Endothelial cell of umbilical vein (primary cell): ENCODE measurements around the gene GAK. TPM values are rescaled to one million over a fixed set of nuclear protein-coding genes. Genes with fewer than 3 reads are reported as not detected.

Experiments
- BruUV-seq: library from RNA; stranded (reverse); fragments of 400-500 nt; replicated peaks from 2 replicates; lab custom pipeline; 2021; lab: Mats Ljungman, UMichigan
- CTCF ChIA-PET: fragments of 300-600, 350-600 bp; sonication (Branson Sonifier 250); formaldehyde crosslinking; loops from one replicate; lab custom pipeline; 2021; ENCODE audit warnings: antibody characterized with exemption, inconsistent platforms; lab: Charles Lee
- POLR2A ChIA-PET: fragments of 300-600, 350-600 bp; sonication (Branson Sonifier 250); formaldehyde crosslinking; loops from one replicate; lab custom pipeline; 2021; ENCODE audit warnings: antibody characterized with exemption, inconsistent platforms; lab: Charles Lee
- DNase-seq: peaks from one replicate; pipeline ENCODE4 v3.0.0-alpha.2; 2011; ENCODE audit warnings: low read depth, low spot score
- FAIRE-seq: peaks from 2 replicates; lab custom pipeline; 2011; peaks lifted over from hg19 to GRCh38; lab: Jason Lieb, UNC
- H2AFZ ChIP-seq: 2 replicates; pipeline ENCODE4 v1.6.0; 2012; ENCODE audit warnings: low read depth, low read length, control low read depth, inconsistent platforms
- H3K27ac ChIP-seq: 2 replicates; pipeline ENCODE4 v1.5.1; 2011; ENCODE audit warnings: low read depth, mild to moderate bottlenecking, control low read depth, low read length, moderate library complexity; ENCODE audit not compliant: insufficient read depth
- H3K27me3 ChIP-seq, 2 experiments: 2 replicates each; pipeline versions ENCODE4 v1.6.0 to v1.6.1; 2011; ENCODE audit warnings: low read length in 2 of 2, mixed read lengths in 1 of 2; ENCODE audit not compliant: control insufficient read depth in 2 of 2, insufficient read depth in 2 of 2
- H3K36me3 ChIP-seq, 2 experiments: 2 replicates in 1 of 2; 3 replicates in 1 of 2; pipeline ENCODE4 v1.5.1; 2011; ENCODE audit warnings: low read length in 2 of 2, mild to moderate bottlenecking in 1 of 2, moderate library complexity in 1 of 2; ENCODE audit not compliant: control insufficient read depth in 2 of 2, insufficient read depth in 2 of 2; ENCODE audit errors: extremely low read depth in 1 of 2
- H3K4me1 ChIP-seq: 3 replicates; pipeline ENCODE4 v1.5.1; 2011; ENCODE audit warnings: mild to moderate bottlenecking, low read length; ENCODE audit not compliant: control insufficient read depth, insufficient read depth; ENCODE audit errors: extremely low read depth
- H3K4me2 ChIP-seq: 2 replicates; pipeline ENCODE4 v1.6.1; 2011; ENCODE audit warnings: low read length, control low read depth, mixed read lengths; ENCODE audit not compliant: insufficient read depth
- H3K4me3 ChIP-seq, 3 experiments: fragments of 200-600 bp in 1 of 3; sonication (generic), shearing (Covaris generic) in 1 of 3; replicated peaks in 1 of 3; 2 replicates each; pipeline ENCODE4 v1.5.1; 2011 to 2016; ENCODE audit warnings: control low read depth in 3 of 3, low read length in 3 of 3, mild to moderate bottlenecking in 2 of 3, inconsistent platforms in 1 of 3, low read depth in 1 of 3, moderate library complexity in 1 of 3; ENCODE audit not compliant: insufficient read depth in 1 of 3
- H3K79me2 ChIP-seq: 2 replicates; pipeline ENCODE4 v1.6.0; 2012; ENCODE audit warnings: low read length, inconsistent platforms; ENCODE audit not compliant: control insufficient read depth, insufficient read depth
- H3K9ac ChIP-seq: replicated peaks from 2 replicates; pipeline ENCODE3; 2011; ENCODE audit warnings: low read length, control low read depth; ENCODE audit not compliant: insufficient read depth; ENCODE audit errors: extremely low read depth
- H3K9me1 ChIP-seq: replicated peaks from 3 replicates; pipeline ENCODE4 v1.6.0; 2011; ENCODE audit warnings: mild to moderate bottlenecking, low read length; ENCODE audit not compliant: control insufficient read depth, insufficient read depth; ENCODE audit errors: extremely low read depth
- H3K9me3 ChIP-seq: replicated peaks from 2 replicates; pipeline ENCODE4 v1.5.1; 2012; ENCODE audit warnings: low read length, inconsistent platforms; ENCODE audit not compliant: control insufficient read depth, insufficient read depth
- H4K20me1 ChIP-seq: replicated peaks from 2 replicates; pipeline ENCODE3; 2011; ENCODE audit warnings: mild to moderate bottlenecking, low read length; ENCODE audit not compliant: control insufficient read depth, insufficient read depth; ENCODE audit errors: extremely low read depth
- CTCF ChIP-seq, 2 donors: IDR thresholded peaks; 1 replicate in 1 of 2; 2 replicates in 1 of 2; pipeline ENCODE4 v1.5.1; 2011; ENCODE audit warnings: low read length in 2 of 2, mild to moderate bottlenecking in 2 of 2, moderate library complexity in 2 of 2, control low read depth in 1 of 2, inconsistent platforms in 1 of 2, low read depth in 1 of 2; ENCODE audit not compliant: insufficient read depth in 1 of 2; ENCODE audit errors: extremely low read depth in 1 of 2
- EZH2 ChIP-seq: IDR thresholded peaks from 2 replicates; pipeline ENCODE4 v1.6.1; 2012; ENCODE audit warnings: borderline replicate concordance, low read depth, mild to moderate bottlenecking, moderate library complexity, low read length, inconsistent platforms; ENCODE audit not compliant: severe bottlenecking
- FOS ChIP-seq: IDR thresholded peaks from 2 replicates; pipeline ENCODE4 v1.6.1; 2011; ENCODE audit warnings: mild to moderate bottlenecking, low read length, moderate library complexity, borderline replicate concordance; ENCODE audit not compliant: insufficient read depth
- JUN ChIP-seq: IDR thresholded peaks from 2 replicates; pipeline ENCODE4 v1.6.1; 2011; ENCODE audit warnings: borderline replicate concordance, low read depth; ENCODE audit not compliant: insufficient read length, insufficient read depth
- MYC ChIP-seq: IDR thresholded peaks from one replicate; pipeline ENCODE4 v1.6.1; 2011; ENCODE audit warnings: mild to moderate bottlenecking, low read depth, low read length
- POLR2A ChIP-seq: IDR thresholded peaks from 2 replicates; pipeline ENCODE4 v1.6.1; 2012; ENCODE audit warnings: low read depth, mild to moderate bottlenecking, control low read depth, low read length
- POLR2AphosphoS5 ChIP-seq: IDR thresholded peaks from 2 replicates; pipeline ENCODE4 v1.6.1; 2012; ENCODE audit warnings: low read depth, mild to moderate bottlenecking, control low read depth, low read length, moderate library complexity; ENCODE audit not compliant: insufficient read depth
- dilution Hi-C: fragments of 300-500 bp; cut with MboI; formaldehyde crosslinking; loops from one replicate; pipeline ENCODE4 v1.15.0; 2019; ENCODE audit warnings: low sequenced_read_pairs; ENCODE audit not compliant: extremely low pct_ligation_motif_present
- intact Hi-C: fragments of 100-400 bp; cut with micrococcal nuclease; formaldehyde crosslinking; loops from one replicate; pipeline ENCODE4 v1.10.0; 2022
- polyA plus RNA-seq, 4 experiments: library from polyadenylated mRNA; depleted of rRNA in 3 of 4; stranded (reverse) in 3 of 4; unstranded in 1 of 4; fragments of >200 nt; gene quantifications; 2 replicates each; pipeline versions ENCODE4 v1.2.1 to v1.2.3, GENCODE V29; 2011 to 2012; ENCODE audit warnings: missing spikeins in 1 of 4
- total RNA-seq: library from RNA; stranded (reverse); gene quantifications from 2 replicates; pipeline ENCODE4 v1.2.3, GENCODE V29; 2021
- TF ChIP-seq, protein P1 (sequence below): IDR thresholded peaks from 2 replicates; pipeline ENCODE4 v1.6.1; 2011; ENCODE audit not compliant: insufficient read depth, insufficient read length

Gene GAK
- total and polyA plus RNA-seq, 2 donors (not counting 3 experiments of a cell fraction or from before 2014, with no cell fraction given): 49.6 to 109 TPM

DNA sequence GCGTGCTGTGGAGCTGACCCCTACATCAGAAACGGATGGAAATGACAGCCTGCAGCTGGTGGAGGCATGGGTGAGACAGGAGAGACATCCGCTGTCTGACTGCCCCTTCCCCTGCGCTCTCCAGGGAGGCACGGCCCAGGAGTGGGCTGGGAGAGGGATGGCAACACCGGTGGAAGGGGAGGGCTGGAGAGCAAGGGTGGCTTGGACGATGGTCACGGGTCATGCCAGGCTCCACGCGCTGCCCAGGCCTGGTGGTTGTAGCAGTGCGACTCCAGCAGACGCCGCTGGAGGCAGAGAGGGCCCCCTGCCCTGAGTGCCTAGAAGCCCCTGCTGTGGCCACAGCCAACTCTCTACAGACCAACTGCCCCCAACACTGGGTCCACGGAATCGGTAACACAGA lies 47.9 kb downstream of the GAK start:
- no peak overlapping the region for H2AFZ ChIP-seq
- CTCF ChIA-PET: no interaction called here
- BruUV-seq: no TSS peak
- no peak for FAIRE-seq
- H3K4me3 ChIP-seq: no peak overlapping the region
- peaks cover 4 to 40% of the 10 kb centered on the region in 2 experiments for H3K36me3 ChIP-seq
- intact Hi-C loops (no loop called here), dilution Hi-C loops (no loop called here)
- no peak overlapping the region for H3K4me2 ChIP-seq
- no peak for DNase-seq
- H3K27me3 ChIP-seq: no peaks in the 10 kb centered on the region
- no peaks in the 10 kb centered on the region for H3K9me3 ChIP-seq
- no peaks in the 10 kb centered on the region for H3K9me1 ChIP-seq
- TF ChIP-seq, protein P1, sequence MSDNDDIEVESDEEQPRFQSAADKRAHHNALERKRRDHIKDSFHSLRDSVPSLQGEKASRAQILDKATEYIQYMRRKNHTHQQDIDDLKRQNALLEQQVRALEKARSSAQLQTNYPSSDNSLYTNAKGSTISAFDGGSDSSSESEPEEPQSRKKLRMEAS: no peak
- TF ChIP-seq FOS (no peak), MYC (no peak), JUN (no peak), POLR2A (no peak), EZH2 (no peak), POLR2AphosphoS5 (no peak), CTCF (IDR thresholded peaks at IDR 0.05; ENCODE audit: extremely low read depth in 1 of 2, insufficient read depth in 1 of 2, low read depth in 1 of 2, low read length in 2 of 2) (no peak)
- no peak overlapping the region for H3K9ac ChIP-seq
- no peaks in the 10 kb centered on the region for H3K4me1 ChIP-seq
- POLR2A ChIA-PET: no interaction called here
- no peaks in the 10 kb centered on the region for H4K20me1 ChIP-seq
- no peak overlapping the region for H3K27ac ChIP-seq
- no peaks in the 10 kb centered on the region for H3K79me2 ChIP-seq
